NCI-H2227 (cell line): Measurements from ENCODE around the gene AATK.

Experiments
- DNase-seq: peaks from one replicate; lab custom pipeline; 2025; ENCODE audit not compliant: unreplicated experiment; lab: John Stamatoyannopoulos, UW

Gene AATK

DNA sequence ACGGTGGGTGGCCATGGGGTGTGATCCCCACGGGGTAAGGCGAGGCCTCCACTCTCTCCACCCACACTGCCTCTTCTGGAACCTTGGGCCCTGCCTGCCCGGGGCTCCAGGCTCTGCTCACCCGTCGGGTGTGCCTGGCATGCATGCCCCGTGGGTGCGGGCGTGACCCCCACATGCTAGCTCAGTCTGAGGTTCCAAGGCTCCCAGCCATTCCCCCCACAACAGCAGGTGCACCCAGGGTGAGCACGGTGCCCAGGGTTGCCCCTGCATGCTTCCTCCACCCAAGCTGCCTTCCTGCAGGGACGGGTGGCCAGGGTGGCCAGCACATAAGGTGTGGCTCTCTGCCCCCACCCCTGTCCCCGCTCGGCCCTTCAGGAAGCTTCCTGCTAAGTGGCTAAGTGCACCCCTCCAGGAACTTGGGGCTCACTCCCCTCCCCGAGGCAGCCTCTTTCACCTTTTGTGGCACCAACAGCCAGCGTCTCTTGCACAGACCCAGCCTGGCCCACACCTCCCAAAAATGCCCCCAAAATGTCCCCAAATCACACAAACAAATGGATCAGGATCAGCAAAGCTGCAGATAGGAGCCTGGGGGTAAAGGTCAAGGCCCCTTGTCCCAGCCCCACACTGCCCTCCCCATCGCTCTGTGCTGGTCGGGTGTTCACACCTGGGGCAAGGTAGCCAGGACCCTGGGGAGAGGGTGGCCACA, 22.2 kb downstream of the AATK start:
- no peak for DNase-seq

DNA sequence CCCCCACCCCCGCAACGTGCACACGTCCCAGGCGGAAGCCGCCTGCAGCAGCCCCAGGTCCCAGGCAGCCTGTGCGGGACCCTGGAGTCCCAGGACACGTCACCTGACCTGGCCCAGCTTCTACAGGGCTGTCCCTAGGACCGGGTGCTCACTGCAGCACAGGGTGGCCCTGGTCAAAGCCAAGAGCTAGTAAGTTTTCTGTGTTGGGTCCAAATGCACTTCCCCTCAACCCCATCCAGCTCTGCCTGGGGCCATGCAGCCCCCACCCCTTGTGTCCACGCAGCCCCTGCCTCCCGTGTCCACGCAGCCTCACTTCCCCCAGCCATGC, 22.9 kb downstream of the AATK start:
- DNase-seq = no peak

DNA sequence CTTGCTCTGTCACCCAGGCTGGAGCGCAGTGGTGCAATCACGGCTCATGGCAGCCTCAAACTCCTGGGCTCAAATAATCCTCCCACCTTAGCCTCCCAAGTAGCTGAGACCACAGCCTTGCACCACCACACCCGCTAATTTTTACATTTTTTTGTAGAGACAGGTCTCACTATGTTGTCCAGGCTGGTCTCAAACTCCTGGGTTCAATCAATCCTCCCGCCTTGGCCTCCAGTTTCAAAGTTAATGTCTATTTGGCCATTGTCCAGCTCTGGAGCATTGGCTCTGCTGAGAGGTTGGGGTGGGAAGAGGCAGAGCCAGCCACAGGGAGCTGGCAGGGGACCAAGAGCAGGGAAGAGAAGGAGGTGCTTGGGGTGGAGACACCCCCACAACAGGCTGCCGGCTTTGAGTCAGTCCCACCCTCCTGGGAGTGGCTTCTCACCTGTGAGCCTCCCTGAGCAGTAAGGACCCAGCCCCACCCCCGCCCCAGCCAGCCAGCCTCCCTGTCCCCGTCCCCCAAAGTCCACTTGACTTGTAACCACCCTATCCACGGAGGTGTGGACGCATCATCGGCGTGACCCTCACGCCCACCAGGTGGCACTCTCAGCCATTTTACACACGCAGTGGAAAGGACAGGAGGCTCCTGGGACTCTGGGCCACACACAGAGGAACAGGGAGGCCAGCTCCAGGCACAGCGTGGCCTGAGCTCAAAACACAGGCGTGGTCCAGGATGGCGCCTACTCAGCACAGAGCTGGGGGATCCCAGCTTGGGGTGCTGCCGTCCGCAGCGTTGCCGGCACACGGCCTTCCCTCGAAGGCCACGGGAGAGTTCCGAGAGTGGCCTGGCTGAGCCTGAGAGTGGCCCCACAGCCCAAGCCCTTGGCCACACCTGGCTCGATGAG, 23.5 kb downstream of the AATK start:
- peak; percentile 84 for DNase-seq

DNA sequence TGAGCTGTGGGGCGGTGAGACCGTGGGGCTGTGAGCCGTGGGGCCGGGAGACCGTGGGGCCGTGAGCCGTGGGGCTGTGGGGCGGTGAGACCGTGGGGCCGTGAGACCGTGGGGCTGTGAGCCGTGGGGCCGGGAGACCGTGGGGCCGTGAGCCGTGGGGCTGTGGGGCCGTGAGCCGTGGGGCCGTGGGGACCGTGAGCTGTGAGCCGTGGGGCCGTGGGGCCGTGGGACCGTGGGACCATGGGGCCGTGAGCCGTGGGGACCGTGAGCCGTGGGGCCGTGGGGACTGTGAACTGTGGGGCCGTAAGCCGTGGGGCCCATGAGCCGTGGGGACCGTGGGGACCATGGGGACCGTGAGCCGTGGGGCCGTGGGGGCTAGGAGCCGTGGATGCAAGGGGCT, 25.3 kb downstream of the AATK start:
- DNase-seq = no peak

DNA sequence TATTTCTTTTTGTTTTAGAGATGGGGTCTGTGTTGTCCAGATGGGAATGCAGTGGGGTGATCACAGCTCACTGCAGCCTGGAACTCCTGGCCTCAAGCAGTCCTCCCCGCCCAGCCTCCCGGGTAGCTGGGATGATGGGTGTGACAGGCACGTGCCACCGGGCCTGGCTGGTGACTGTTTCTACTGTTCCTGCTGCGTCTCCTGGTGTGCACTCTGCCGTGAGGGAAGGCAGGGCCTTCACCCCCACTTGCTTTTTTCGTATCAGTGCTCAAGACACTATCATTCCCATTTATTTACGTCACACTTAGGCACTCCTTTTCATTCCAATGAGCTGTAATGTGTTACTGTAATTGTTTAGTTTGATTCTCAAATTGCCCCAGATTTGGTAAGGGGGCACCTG, 26.0 kb downstream of the AATK start:
- no peak for DNase-seq

DNA sequence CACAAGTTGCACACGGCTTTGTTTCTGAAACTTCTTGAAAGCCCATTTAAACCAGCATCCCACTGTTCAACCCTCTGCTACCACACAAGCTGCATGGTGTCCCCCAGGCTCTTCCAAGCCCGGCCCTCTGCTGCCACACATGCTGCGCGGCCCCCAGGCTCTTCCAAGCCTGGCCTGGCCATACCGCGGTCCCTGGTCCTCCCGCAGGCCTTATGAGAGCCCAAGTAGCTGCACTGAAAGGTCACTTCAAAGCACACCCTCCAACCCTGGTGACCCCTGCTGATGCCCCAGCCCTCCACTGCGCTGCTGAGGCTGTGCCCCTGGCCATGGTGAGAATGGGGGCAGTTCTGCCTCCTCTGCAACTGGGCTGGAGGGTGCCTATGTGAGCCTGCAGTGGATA, 26.6 kb downstream of the AATK start:
- no peak for DNase-seq

DNA sequence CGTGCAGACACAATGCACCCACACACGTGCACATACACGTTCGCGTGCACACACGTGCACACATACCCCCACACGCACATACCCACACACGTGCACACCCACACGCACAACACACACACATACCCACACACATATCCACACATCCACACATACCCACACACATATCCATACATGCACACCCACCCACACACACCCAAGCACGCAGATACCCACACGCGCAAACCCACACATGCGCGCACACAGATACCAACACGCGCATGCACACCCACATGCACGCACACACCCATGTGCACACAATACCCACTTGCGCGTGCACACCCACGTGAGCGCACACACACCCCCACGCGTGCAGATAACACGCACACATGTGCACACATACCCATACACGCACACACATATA, 27.5 kb downstream of the AATK start:
- no peak for DNase-seq

DNA sequence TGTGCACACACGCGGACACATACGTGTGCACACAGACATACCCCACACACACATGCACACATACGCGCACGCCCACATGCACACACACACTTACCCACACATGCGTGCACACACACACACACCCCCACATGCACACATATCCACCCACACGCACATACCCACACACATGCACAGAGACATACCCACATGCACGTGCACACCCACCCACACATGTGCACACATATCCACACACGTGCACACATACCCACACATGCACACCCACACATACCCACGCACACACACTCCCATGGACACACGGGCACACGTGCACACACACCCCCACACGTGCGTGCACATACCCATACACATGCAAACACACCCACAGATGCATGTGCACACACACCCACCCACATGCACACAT, 27.9 kb downstream of the AATK start:
- no peak for DNase-seq

DNA sequence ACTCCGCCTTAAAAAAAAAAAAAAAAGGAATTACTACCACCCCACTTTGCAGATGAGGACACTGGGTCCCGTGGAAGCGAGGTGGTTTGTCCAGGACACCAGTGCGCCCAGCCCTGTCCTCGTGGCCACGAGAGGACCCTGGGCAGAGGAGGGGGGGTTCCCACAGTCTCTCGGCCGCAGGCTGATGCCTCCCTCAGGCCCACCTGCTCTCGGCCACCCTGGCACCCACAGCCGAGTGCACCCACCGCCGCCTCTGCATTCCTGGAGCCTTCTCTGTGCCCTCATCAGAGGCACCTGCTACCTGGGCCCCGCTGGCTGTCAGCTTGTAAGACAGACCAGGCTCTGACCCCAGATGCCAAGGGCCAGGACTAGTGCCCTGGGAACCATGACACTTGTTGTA, 28.8 kb downstream of the AATK start:
- DNase-seq = no peak

DNA sequence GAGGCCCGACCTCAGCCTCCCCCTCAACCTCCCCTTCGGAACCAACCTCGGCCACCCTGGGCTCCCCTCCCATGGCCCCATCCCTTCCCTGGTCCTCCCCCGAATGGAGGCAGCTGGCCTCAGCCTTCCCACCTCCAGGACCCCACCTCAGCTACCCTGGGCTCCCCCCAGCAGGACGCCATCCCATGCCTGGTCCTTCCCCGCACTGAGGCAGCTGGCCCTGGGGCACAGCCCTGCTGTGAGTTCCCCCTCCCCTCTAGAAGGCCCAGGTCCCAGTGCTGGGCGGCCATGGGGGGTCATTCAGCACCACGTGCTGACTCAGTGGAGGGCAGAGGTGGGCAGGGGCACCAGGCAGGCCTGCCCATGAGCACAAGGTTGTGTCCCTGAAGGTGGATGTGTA, 29.7 kb downstream of the AATK start:
- DNase-seq = no peak

DNA sequence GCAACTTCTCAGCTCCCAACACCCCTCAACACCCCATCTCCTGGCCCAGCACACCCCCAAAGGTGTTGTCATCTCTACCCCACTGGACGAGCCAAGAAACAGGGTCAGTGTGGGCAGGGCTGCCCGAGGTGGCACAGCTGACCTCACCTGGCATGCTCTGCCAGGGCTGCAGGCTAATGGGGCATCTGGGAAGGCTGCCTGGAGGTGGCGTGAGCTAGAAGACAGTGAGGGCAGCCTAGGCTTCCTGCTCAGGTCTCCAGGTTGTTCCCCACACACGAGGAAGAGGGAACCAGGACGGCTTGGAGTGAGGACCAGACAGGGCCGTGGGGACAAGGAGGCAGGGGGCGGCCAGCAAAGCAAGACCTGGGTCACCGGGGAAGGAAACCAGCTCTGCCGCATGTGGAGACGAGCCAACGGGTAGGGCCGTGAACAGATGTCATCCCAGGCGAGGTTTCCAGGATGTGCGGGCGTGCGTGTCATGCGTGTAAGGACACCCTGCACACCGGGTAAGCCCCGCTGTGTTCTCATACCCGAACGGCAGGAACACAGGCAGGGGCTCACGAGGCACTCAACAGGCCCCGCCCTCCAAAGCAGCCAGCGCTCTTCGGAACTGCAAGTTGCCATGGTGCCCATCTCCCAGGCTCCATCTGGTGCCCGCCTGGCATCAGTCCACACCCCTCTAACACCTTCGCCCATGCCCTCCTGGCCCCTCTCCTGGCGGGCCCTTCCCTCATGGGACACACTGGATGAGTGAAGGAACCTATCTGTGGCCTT, 30.3 kb downstream of the AATK start:
- peak; percentile 24 for DNase-seq

DNA sequence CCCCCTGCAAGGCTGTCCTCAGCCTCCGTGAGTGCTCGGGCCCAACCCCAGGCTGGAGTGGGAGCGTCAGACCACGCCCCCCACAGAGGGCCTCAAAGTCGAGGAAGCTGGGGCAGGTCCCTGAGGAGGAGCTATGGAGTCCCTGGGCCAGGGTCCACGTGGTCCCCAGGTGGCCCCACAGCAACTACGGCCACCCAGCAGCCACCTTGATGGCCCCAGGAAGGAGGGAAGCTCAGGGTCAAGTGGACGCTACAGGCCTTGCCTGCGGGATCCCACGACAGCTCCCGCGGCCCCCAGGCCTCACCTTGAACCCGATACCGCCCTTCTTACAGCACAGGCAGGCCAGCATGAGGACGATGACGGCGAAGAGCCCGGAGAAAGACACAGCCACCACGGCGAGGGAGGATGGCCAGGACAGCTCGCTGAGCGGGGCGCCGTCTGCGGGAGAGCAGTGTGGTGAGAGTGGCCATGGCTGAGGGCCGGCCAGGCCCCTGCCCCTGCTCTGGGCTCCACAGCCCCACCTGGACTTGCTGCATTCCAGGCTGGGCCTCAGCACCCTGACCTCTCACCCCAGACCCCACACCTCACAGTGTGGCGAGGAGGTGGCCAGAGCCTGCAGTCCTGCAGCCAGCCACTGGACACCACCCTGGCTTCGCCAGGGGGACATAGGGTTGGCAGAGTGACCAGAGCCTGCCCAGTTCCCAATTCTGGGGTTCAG, 31.8 kb downstream of the AATK start:
- no peak for DNase-seq

DNA sequence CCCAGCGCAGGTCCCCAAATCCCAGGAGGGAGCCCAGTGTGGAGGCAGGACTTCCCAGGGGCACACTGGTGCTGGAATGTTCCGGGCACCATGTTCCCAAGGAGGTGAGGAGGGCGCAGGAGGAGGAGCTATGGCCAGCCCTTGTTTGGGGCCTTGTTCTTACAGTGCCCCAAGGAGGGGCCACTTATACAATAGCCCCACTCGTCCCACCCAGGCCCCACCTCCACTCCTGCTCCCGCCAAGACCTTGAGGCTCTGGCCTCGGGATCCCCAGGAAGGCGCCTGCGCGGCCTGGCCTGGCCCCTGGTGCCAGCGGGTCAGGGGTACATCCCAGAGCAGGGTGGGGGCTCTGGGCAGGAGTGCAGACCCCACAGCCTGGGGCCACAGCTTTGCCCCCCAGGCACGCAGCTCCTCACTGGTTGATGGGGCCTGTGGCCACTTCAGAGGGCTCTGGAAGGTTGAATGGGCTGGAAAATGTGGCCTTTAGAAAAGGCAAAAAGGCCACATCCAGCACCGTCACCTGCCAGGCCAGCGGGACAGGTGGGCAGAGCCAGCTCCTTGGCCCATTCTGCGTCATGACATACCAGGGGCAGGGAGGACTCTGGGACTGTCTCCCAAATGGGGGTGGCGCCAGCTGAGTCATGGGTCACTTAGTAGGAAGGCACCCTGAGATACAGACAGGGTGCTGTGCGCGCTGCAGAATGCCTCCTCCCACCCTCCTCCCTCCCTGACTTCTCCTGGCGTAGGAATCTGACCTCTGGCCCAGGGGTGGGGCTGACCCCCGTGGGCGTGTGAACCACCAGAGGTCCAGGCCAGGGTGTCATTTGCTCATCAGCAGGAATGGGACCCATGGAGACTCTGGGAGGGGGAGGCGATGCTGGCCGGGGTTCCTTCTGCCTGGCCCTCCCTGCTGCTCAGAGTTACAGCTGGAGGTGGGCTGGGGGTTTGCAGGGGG, 33.0 kb downstream of the AATK start:
- DNase-seq = no peak

DNA sequence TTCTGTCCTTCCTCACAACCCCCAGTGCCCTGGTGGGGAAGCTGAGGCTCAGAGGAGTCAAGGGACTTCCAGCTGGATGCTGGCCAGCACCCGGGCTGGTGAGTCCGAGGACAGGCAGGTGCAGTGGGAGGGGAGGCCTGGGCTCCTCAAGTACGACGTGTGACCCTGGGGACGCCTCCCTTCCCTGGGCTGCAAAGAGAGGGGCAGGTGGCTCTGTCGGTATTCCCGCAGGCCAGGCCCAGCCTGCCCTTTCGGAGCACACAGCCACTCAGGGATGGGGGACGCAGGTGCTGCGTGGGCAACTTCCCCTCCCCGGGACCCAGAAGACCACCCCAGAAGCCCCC, 33.9 kb downstream of the AATK start:
- no peak for DNase-seq

DNA sequence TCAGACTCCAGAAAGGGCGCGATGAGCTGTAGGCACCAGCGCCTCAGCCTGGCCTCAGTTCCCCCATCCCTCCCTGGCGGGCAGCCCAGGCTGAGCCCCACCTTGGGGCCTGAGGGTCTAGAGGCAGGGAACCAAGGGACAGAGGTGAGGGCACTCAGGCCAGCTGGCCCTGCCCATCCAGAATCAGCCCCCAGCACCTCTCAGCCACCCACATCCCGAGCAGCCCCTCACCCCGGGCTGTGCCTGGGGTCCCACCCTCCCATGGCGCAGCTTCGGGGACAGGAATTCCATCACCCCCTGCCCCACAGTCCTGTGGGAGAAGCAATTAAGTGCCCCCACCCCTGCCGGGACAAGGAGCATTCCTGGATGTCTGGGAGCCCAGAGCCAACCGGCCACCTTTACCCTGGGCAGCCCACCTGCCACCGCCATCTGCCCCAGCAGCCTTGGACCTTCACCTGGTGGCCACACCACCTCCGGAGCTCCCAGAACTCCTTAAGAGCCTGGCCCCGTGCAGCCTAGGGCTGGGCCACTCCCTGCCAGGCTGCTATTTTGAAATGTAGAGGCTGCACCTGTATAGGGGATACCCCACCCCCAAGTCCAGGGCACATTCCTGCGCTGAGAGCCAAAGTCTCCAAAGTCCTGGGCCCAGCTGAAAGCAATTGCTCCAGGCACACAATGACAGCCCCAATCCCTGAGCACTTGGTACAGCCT, 34.4 kb downstream of the AATK start:
- DNase-seq = no peak

DNA sequence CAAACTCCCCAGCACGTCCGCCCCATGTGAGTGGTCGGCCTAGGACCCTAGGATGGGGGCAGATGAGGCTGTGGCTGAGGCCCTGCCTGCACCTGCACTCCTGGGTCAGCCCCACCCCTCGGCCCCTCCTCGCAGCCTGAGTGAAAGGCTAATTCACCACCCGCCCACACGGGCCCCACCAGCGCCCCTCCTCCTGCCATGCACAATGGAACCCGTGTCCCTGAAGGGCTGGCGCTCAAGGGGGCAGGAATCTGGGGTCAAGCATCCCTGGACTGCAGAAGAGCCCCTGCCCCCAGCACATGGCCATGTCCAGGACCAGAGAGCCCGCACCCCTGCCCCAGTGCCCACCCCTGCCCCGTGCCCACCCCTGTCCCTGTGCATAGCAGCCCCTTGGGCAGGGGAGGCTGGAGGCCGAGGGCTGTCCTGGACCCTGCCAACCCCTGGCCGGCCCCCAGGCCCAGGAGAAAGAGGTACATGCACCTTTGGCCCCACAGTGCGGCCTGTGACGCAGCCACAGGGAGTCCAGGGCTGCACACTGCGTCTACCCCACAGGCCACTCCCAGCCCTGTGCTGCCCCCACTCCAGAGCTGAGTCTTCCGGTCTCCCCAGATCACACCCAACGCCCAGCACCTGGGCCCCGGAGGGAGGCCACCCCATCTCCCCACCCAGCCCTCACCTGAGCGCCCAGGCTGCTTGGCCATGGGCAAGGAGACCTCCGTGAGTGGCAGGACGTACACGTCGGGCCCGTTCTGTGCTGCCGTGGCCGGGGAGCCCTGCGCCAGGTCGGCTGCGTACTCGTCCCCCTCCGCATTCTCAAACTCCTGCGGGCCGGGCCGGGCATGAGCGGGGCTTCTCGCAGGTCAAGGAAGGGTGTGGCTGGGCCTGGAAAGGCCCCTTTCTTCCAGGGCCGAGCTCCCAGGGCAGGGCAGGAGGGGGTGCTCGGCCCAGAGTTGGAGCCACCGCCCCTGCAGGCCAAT, 35.3 kb downstream of the AATK start:
- no peak for DNase-seq

DNA sequence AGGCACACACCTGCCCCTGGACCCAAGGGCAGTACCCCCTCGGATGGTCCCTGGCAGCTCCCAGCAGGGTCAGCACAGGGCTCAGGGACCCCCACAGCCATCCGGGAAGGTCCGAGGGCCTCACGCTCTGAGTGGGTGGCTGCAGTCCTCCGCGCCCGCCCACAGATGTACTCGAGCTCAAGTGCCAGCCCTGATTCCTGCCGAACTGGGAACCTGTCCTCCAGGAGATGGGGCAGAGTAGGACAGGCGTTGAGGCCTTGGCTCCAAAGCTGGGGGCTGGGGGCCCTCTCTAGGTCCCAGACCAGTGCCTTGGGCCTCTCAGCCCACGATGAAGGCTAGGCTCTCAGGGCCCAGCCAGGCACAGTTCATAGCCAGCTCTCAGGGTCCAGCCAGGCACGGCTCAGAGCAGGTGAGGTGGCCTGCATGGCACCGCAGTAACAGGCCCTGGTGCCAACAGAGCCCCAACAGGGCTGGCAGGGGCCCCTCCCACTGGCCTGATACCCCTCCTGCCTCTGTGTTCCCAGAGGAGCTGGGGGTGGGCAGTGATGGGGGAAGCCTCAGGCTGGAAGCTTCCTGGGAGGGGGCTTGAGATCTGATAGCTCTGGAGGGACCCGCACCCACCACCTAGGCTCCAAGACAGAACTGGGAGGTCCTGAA, 36.2 kb downstream of the AATK start:
- no peak for DNase-seq

DNA sequence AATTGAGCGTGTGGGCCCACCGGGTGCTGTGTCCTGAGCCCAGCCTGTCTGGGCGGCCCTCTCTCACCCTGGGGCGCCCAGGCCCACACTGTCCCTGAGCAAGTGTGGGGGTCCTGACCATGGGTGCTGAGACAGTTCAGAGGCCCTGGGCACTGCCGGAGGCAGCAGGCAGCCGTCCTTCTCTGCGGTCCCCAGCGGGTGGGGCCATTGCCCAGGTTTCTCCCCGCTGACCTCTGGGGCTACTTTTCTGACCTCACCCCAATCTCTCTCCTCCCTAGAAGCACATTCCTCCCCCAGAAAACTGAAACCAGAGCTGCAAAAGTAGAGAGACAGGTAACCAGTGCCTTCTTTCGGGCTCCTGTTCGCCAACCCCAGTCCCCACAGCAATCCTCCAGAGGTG, 36.7 kb downstream of the AATK start:
- no peak for DNase-seq
